ENCODE results near the gene NHS.

GRCh38 chrX:17453788-17454187 lies 78.8 kb downstream of the NHS start:
- TF ChIP-seq CTCF (optimal IDR thresholded peaks at IDR 0.05 in 1 of 3, IDR thresholded peaks at IDR 0.05 in 1 of 3, conservative IDR thresholded peaks at IDR 0.05 in 1 of 3; ENCODE audit: extremely low read depth in 1 of 3, insufficient read depth in 2 of 3, low read length in 3 of 3) (no peak), EZH2 (IDR thresholded peaks at IDR 0.05; ENCODE audit: low read length) (no peak)
